GM12878 (cell line): ENCODE data around the gene DCT. TPM values are rescaled to one million over a fixed set of nuclear protein-coding genes. Genes with fewer than 3 reads are reported as not detected.

Source experiments
- ATAC-seq: fragments of 200-7000 bp; cut with Tn5 transposase; 3 replicates; pipeline ENCODE4 v1.9.1; 2020; ENCODE audit warnings: mild to moderate bottlenecking, moderate library complexity
- BruUV-seq: library from RNA; stranded (reverse); fragments of 400-500 nt; replicated peaks from 2 replicates; lab custom pipeline; 2021; lab: Mats Ljungman, UMichigan
- CTCF ChIA-PET: fragments of 300-600 bp; sonication (Branson Sonifier 250); formaldehyde crosslinking; extraction: SDS; loops from one replicate; lab custom pipeline; 2021; ENCODE audit warnings: inconsistent platforms; lab: Yijun Ruan, JAX
- POLR2A ChIA-PET: fragments of 350-600 bp; formaldehyde crosslinking; extraction: SDS; loops from one replicate; lab custom pipeline; 2021; ENCODE audit warnings: inconsistent platforms; lab: Charles Lee
- RAD21 ChIA-PET: fragments of 300-600 bp; sonication (Branson Sonifier 250); formaldehyde crosslinking; loops from one replicate; lab custom pipeline; 2023; ENCODE audit warnings: antibody characterized with exemption; ENCODE audit not compliant: unreplicated experiment; lab: Charles Lee
- SMC1A ChIA-PET: fragments of 300-600 bp; sonication (Branson Sonifier 250); formaldehyde crosslinking; loops from one replicate; lab custom pipeline; 2023; ENCODE audit not compliant: unreplicated experiment, uncharacterized antibody; lab: Charles Lee
- DNase-seq: peaks from one replicate; pipeline ENCODE4 v3.0.0-alpha.2; 2011; ENCODE audit warnings: low read depth, low spot score
- FAIRE-seq: peaks from 3 replicates; lab custom pipeline; 2011; peaks lifted over from hg19 to GRCh38; lab: Jason Lieb, UNC
- H2AFZ ChIP-seq: 2 replicates; pipeline ENCODE4 v1.6.0; 2011; ENCODE audit warnings: low read depth, low read length, control low read depth; ENCODE audit not compliant: control insufficient read depth
- H3K27ac ChIP-seq: 2 replicates; pipeline ENCODE4 v1.5.1; 2011; ENCODE audit warnings: control low read depth; ENCODE audit not compliant: control insufficient read depth, insufficient read depth
- H3K27me3 ChIP-seq, 2 experiments: replicated peaks in 1 of 2; 2 replicates each; pipeline versions ENCODE4 v1.6.0 to v1.6.1; 2011; ENCODE audit warnings: low read length in 1 of 2; ENCODE audit not compliant: control insufficient read depth in 2 of 2, insufficient read depth in 2 of 2
- H3K36me3 ChIP-seq, 2 experiments: 2 replicates each; pipeline ENCODE4 v1.5.1; 2011; ENCODE audit warnings: low read length in 1 of 2; ENCODE audit not compliant: control insufficient read depth in 2 of 2, insufficient read depth in 2 of 2
- H3K4me1 ChIP-seq: 2 replicates; pipeline ENCODE4 v1.6.1; 2011; ENCODE audit warnings: mild to moderate bottlenecking, low read length, moderate library complexity, mixed read lengths; ENCODE audit not compliant: control insufficient read depth, insufficient read depth
- H3K4me2 ChIP-seq: 2 replicates; pipeline ENCODE4 v1.6.0; 2011; ENCODE audit warnings: control low read depth; ENCODE audit not compliant: control insufficient read depth, insufficient read depth
- H3K4me3 ChIP-seq: fragments of 200-600 bp; sonication (generic); 2 replicates; pipeline ENCODE4 v1.5.1; 2016
- H3K79me2 ChIP-seq: 2 replicates; pipeline ENCODE4 v1.6.0; 2011; ENCODE audit warnings: low read length; ENCODE audit not compliant: control insufficient read depth, insufficient read depth
- H3K9ac ChIP-seq: 2 replicates; pipeline ENCODE4 v1.8.0; 2011; ENCODE audit warnings: low read length, control low read depth, mixed read lengths; ENCODE audit not compliant: control insufficient read depth, insufficient read depth
- H3K9me3 ChIP-seq: replicated peaks from 3 replicates; pipeline ENCODE4 v1.5.1; 2011; ENCODE audit warnings: mild to moderate bottlenecking, low read length; ENCODE audit not compliant: control insufficient read depth, insufficient read depth
- H4K20me1 ChIP-seq: 2 replicates; pipeline ENCODE4 v1.6.0; 2011; ENCODE audit not compliant: control insufficient read depth, insufficient read depth
- CHD2 ChIP-seq: IDR thresholded peaks from 2 replicates; pipeline ENCODE4 v1.6.1; 2011; ENCODE audit warnings: low read depth, low read length, improper control_type of control experiment, borderline replicate concordance
- EED ChIP-seq: sonication (generic); IDR thresholded peaks from 2 replicates; pipeline ENCODE4 v1.6.1; 2016; ENCODE audit warnings: antibody characterized with exemption, low read depth
- ESRRA ChIP-seq: IDR thresholded peaks from 2 replicates; pipeline ENCODE4 v1.6.1; 2012; ENCODE audit warnings: mild to moderate bottlenecking, low read length, improper control_type of control experiment
- HDAC2 ChIP-seq: fragments of 200-600 bp; sonication (generic); IDR thresholded peaks from 2 replicates; pipeline ENCODE4 v1.6.1; 2017
- PML ChIP-seq: IDR thresholded peaks from 2 replicates; pipeline ENCODE4 v1.6.1; 2012; ENCODE audit warnings: low read length, inconsistent platforms
- RUNX3 ChIP-seq: IDR thresholded peaks from 2 replicates; pipeline ENCODE4 v1.6.1; 2012; ENCODE audit warnings: low read length, inconsistent platforms
- ZZZ3 ChIP-seq: IDR thresholded peaks from 2 replicates; pipeline ENCODE4 v1.6.1; 2011; ENCODE audit warnings: low read depth; ENCODE audit not compliant: control insufficient read depth, insufficient read length
- in situ Hi-C: fragments of 300-500 bp; cut with MboI; formaldehyde crosslinking; loops from 9 replicates; pipeline ENCODE4 v1.14.3; 2018; ENCODE audit warnings: mixed read lengths
- intact Hi-C: fragments of 100-400 bp; cut with micrococcal nuclease; formaldehyde crosslinking; loops from one replicate; pipeline ENCODE4 v1.14.2; 2022; ENCODE audit not compliant: unreplicated experiment
- polyA plus RNA-seq, 11 experiments: library from polyadenylated mRNA; depleted of rRNA in 4 of 11; unstranded in 6 of 11; stranded (reverse) in 5 of 11; fragments of >200 nt; fragmentation: Nextera tagmentation in 4 of 11; fragmentation: Illumina TruSeq in 1 of 11; extraction: Ambion mirVana in 4 of 11; extraction: Trizol in 1 of 11; gene quantifications; 1 replicate in 1 of 11; 2 replicates in 10 of 11; pipeline versions ENCODE4 v1.2.1 to v1.2.3, GENCODE V29; 2011 to 2016; ENCODE audit warnings: inconsistent platforms in 2 of 11, missing spikeins in 2 of 11, low read depth in 1 of 11
- total RNA-seq, 4 experiments: library from RNA; depleted of rRNA in 3 of 4; stranded (reverse); fragments of >200 nt in 3 of 4; fragmentation: Illumina TruSeq in 1 of 4; extraction: Trizol in 1 of 4; gene quantifications; 2 replicates each; pipeline versions ENCODE4 v1.2.1 to v1.2.3, GENCODE V29; 2013 to 2021
- TF ChIP-seq, protein P1 (sequence below): fragments of 450-650 bp; formaldehyde crosslinking; IDR thresholded peaks from 2 replicates; pipeline ENCODE4 v1.4.0; 2020; ENCODE audit warnings: mild to moderate bottlenecking, moderate library complexity
- TF ChIP-seq, protein P2 (sequence below): fragments of 450-650 bp; IDR thresholded peaks from 2 replicates; pipeline ENCODE4 v1.6.1; 2016; ENCODE audit warnings: mild to moderate bottlenecking
- TF ChIP-seq, protein P3 (sequence below): fragments of 450-650 bp; IDR thresholded peaks from 2 replicates; pipeline ENCODE4 v1.6.1; 2014; ENCODE audit warnings: mild to moderate bottlenecking
- TF ChIP-seq, protein P4 (sequence below): fragments of 150-350 bp; IDR thresholded peaks from 2 replicates; pipeline ENCODE4 v1.6.1; 2014; ENCODE audit warnings: mild to moderate bottlenecking, low read depth, low read length
- TF ChIP-seq, protein P5 (sequence below): fragments of 450-650 bp; IDR thresholded peaks from 2 replicates; pipeline ENCODE4 v1.6.1; 2017; ENCODE audit warnings: low read depth, mild to moderate bottlenecking, moderate library complexity

The DCT gene
- total and polyA plus RNA-seq, 10 of the 15 experiments (the other 5 are each of a cell fraction or from before 2014, with no cell fraction given) = 0.04 to 0.29 TPM; not detected in 8

DNA sequence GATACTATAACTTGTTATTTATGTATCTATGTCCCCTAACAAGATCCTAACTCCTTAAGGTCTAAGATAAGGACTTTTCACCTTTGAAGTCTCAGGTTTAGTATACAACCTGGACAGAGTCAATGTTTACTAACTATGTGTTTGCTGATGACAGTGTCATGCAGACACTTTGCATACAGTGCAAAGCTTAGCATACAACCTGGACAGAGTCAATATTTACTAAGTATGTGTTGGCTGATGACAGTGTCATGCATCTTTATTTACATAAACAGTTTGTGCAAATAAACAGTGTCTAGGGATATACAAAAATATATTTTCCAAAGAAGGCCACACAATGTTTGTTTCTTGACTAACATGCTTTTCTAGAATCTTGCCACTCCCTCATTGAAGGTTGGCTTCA lies 34.7 kb downstream of the DCT start:
- Histone ChIP-seq H3K9me3 (no peaks in the 10 kb centered on the region), H3K9ac (no peak overlapping the region), H2AFZ (no peak overlapping the region), H3K79me2 (no peaks in the 10 kb centered on the region), H3K27ac (no peak overlapping the region), H3K27me3 (no peaks in the 10 kb centered on the region), H4K20me1 (no peaks in the 10 kb centered on the region), H3K4me3 (no peak overlapping the region), H3K4me2 (no peak overlapping the region), H3K36me3 (no peaks in the 10 kb centered on the region), H3K4me1 (no peaks in the 10 kb centered on the region)
- DNase-seq (no peak), ATAC-seq (no peak), FAIRE-seq (no peak)
- SMC1A ChIA-PET = no interaction called here
- BruUV-seq = no TSS peak
- RAD21 ChIA-PET = no interaction called here
- CTCF ChIA-PET = no interaction called here
- in situ Hi-C loops = loop anchor here (25.0 kb wide), 1 partner anchor 967 kb away; no protein-coding TSS in a partner anchor
- TF ChIP-seq, protein P1, sequence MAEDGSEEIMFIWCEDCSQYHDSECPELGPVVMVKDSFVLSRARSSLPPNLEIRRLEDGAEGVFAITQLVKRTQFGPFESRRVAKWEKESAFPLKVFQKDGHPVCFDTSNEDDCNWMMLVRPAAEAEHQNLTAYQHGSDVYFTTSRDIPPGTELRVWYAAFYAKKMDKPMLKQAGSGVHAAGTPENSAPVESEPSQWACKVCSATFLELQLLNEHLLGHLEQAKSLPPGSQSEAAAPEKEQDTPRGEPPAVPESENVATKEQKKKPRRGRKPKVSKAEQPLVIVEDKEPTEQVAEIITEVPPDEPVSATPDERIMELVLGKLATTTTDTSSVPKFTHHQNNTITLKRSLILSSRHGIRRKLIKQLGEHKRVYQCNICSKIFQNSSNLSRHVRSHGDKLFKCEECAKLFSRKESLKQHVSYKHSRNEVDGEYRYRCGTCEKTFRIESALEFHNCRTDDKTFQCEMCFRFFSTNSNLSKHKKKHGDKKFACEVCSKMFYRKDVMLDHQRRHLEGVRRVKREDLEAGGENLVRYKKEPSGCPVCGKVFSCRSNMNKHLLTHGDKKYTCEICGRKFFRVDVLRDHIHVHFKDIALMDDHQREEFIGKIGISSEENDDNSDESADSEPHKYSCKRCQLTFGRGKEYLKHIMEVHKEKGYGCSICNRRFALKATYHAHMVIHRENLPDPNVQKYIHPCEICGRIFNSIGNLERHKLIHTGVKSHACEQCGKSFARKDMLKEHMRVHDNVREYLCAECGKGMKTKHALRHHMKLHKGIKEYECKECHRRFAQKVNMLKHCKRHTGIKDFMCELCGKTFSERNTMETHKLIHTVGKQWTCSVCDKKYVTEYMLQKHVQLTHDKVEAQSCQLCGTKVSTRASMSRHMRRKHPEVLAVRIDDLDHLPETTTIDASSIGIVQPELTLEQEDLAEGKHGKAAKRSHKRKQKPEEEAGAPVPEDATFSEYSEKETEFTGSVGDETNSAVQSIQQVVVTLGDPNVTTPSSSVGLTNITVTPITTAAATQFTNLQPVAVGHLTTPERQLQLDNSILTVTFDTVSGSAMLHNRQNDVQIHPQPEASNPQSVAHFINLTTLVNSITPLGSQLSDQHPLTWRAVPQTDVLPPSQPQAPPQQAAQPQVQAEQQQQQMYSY (CRISPR knock-in tag) = no peak
- TF ChIP-seq EED (no peak), PML (no peak), ZZZ3 (no peak), CHD2 (no peak), RUNX3 (no peak), HDAC2 (no peak), ESRRA (no peak)
- TF ChIP-seq, protein P2, sequence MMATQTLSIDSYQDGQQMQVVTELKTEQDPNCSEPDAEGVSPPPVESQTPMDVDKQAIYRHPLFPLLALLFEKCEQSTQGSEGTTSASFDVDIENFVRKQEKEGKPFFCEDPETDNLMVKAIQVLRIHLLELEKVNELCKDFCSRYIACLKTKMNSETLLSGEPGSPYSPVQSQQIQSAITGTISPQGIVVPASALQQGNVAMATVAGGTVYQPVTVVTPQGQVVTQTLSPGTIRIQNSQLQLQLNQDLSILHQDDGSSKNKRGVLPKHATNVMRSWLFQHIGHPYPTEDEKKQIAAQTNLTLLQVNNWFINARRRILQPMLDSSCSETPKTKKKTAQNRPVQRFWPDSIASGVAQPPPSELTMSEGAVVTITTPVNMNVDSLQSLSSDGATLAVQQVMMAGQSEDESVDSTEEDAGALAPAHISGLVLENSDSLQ = no peak
- TF ChIP-seq, protein P3, sequence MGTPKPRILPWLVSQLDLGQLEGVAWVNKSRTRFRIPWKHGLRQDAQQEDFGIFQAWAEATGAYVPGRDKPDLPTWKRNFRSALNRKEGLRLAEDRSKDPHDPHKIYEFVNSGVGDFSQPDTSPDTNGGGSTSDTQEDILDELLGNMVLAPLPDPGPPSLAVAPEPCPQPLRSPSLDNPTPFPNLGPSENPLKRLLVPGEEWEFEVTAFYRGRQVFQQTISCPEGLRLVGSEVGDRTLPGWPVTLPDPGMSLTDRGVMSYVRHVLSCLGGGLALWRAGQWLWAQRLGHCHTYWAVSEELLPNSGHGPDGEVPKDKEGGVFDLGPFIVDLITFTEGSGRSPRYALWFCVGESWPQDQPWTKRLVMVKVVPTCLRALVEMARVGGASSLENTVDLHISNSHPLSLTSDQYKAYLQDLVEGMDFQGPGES = no peak
- TF ChIP-seq, protein P4, sequence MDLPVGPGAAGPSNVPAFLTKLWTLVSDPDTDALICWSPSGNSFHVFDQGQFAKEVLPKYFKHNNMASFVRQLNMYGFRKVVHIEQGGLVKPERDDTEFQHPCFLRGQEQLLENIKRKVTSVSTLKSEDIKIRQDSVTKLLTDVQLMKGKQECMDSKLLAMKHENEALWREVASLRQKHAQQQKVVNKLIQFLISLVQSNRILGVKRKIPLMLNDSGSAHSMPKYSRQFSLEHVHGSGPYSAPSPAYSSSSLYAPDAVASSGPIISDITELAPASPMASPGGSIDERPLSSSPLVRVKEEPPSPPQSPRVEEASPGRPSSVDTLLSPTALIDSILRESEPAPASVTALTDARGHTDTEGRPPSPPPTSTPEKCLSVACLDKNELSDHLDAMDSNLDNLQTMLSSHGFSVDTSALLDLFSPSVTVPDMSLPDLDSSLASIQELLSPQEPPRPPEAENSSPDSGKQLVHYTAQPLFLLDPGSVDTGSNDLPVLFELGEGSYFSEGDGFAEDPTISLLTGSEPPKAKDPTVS = no peak
- TF ChIP-seq, protein P5, sequence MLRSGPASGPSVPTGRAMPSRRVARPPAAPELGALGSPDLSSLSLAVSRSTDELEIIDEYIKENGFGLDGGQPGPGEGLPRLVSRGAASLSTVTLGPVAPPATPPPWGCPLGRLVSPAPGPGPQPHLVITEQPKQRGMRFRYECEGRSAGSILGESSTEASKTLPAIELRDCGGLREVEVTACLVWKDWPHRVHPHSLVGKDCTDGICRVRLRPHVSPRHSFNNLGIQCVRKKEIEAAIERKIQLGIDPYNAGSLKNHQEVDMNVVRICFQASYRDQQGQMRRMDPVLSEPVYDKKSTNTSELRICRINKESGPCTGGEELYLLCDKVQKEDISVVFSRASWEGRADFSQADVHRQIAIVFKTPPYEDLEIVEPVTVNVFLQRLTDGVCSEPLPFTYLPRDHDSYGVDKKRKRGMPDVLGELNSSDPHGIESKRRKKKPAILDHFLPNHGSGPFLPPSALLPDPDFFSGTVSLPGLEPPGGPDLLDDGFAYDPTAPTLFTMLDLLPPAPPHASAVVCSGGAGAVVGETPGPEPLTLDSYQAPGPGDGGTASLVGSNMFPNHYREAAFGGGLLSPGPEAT = no peak
- POLR2A ChIA-PET = no interaction called here
- intact Hi-C loops = no loop called here
